ENCODE results near the gene BRF1. TPM values are rescaled to one million over a fixed set of nuclear protein-coding genes. Genes with fewer than 3 reads are reported as not detected.

BRF1 gene, protein sequence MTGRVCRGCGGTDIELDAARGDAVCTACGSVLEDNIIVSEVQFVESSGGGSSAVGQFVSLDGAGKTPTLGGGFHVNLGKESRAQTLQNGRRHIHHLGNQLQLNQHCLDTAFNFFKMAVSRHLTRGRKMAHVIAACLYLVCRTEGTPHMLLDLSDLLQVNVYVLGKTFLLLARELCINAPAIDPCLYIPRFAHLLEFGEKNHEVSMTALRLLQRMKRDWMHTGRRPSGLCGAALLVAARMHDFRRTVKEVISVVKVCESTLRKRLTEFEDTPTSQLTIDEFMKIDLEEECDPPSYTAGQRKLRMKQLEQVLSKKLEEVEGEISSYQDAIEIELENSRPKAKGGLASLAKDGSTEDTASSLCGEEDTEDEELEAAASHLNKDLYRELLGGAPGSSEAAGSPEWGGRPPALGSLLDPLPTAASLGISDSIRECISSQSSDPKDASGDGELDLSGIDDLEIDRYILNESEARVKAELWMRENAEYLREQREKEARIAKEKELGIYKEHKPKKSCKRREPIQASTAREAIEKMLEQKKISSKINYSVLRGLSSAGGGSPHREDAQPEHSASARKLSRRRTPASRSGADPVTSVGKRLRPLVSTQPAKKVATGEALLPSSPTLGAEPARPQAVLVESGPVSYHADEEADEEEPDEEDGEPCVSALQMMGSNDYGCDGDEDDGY
- 10 to 100 TPM; 22.8 to 46.5 (median 30.7) TPM for total RNA-seq

DNA sequence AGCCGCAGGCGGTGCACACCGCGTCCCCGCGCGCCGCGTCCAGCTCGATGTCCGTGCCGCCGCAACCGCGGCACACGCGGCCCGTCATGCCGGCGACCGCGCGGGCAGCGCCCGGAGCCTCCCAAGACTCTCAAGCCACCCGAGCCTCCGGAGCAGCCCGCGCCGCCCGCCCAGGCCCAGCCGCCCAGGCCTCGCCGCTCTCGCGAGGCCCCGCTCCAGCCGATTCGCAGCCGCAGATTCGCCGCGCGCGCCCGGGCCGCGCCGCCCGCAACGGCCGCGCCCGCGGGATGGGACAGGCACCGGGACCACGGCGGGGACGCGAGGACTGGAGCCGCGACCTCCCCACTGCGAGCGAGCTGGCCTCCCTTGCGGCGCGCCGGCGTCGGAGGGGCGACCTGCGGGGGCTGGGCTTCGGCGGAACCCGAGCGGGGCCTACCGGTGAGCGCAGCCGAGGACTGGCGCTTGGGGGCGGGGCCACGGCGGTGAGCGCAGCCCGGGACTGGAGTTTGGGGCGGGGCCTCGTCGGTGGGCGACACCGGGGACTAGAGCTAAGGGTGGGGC is at the start of gene BRF1:
BRF1 (minus strand) TSS at position 460 of the 561 bp plus-strand sequence; CDS start at position 88, 372 bp downstream.
- TF ChIP-seq, protein P1, sequence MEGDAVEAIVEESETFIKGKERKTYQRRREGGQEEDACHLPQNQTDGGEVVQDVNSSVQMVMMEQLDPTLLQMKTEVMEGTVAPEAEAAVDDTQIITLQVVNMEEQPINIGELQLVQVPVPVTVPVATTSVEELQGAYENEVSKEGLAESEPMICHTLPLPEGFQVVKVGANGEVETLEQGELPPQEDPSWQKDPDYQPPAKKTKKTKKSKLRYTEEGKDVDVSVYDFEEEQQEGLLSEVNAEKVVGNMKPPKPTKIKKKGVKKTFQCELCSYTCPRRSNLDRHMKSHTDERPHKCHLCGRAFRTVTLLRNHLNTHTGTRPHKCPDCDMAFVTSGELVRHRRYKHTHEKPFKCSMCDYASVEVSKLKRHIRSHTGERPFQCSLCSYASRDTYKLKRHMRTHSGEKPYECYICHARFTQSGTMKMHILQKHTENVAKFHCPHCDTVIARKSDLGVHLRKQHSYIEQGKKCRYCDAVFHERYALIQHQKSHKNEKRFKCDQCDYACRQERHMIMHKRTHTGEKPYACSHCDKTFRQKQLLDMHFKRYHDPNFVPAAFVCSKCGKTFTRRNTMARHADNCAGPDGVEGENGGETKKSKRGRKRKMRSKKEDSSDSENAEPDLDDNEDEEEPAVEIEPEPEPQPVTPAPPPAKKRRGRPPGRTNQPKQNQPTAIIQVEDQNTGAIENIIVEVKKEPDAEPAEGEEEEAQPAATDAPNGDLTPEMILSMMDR (IDR thresholded peaks at IDR 0.05): no peak
- DNase-seq (ENCODE audit: low spot score) (peak; percentile 73), ATAC-seq (ENCODE audit: low FRiP score) (peak; percentile 98)

DNA sequence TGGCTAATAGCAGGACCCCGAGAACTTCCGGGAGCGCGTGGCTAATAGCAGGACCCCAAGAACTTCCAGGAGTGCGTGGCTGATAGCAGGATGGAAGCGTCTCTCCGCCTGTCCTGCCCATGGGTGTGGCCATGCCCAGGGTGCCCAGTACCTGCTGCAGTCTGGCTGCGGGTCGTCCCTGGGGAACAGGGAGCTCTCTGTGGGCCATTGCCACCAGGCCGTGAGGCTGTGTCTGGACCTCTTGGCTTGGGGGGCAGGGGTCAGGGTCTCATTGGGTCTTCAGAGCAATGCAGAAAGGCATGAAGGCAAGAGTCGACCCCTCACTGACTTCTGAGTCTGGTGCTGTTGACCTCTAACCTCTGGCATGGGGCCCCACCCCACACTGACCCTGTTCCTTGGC is 49.2 kb upstream of the BRF1 start:
- TF ChIP-seq, protein P1 (IDR thresholded peaks at IDR 0.05): no peak
- ATAC-seq (ENCODE audit: low FRiP score) (no peak), DNase-seq (ENCODE audit: low spot score) (no peak)

DNA sequence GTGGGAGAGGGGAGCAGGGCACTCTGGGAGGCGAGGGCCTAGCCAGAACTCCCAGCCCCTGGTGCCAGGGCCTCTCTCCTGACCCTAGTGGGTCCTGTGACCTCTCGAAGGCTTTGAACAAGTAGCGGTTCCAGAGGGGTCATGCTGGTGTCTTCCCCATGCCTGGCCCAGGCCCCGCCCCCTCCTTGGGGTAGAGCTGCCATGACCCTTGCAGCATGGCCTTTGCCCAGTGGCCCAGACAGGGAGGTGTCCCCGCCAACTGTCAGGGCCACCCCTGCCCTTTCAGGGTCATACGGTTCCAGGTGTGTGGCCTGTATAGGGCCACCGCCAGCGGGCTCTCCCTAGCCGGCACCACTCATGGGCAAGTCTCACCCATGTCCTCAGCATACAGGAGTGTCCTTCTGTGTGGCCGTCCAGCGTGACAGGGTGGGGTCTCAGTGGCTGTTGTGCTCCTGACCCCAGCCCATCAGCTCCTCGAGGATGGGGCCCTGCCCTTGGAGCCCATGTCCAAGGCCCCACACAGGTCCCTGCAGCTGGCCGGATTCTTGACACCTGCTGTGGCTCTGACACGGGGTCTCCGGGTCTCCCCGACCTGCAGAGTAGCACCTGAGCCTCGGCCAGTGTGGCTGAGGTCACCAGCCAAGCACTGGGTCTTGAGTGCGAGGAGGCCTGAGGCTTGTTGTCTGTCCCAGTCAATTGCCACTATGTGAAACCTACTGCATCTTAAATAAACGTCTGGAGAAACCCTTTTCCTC is 48.3 kb upstream of the BRF1 start:
- no peak for ATAC-seq (ENCODE audit: low FRiP score)

DNA sequence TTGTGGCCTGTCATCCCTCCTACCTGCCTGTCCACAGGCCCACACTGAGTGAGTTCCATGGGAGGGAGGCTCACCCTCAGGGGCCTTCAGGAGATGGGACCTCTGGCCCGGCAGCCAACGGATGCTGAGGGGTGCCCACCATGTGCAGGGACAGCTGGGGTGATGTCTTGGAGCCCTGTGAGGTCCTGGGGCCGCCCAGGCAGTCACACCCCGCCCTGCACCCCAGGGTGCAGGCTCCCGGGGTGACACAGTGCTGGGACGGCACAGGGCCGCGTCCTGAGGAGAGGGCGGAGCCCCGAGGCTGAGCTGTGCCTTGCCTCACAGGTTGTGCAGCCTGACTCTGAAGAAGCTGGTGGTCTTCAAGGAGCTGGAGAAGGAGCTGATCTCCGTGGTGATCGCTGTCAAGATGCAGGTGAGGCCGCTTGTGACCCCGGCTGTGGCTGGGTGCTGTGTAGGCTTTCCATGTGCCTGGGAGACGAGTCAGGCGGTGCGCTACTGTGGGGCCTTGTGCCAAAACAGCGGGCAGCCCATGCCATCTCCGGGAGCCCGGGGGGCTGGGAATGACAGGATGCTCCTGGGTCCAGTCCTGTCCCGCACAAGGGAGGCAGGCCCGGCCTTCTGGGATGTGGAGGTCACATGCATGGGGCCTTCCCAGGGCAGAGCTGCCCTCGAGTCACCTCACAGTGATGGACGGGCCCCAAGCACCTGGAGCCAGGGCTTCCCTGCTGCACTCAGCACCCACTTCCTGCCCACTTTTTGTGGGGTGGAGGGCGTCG is 47.6 kb upstream of the BRF1 start:
- TF ChIP-seq, protein P1 (IDR thresholded peaks at IDR 0.05): no peak
- no peak for DNase-seq (ENCODE audit: low spot score)
- ATAC-seq (ENCODE audit: low FRiP score): no peak

More for the DNA sequence above, 48.3 kb upstream of the BRF1 start:
- TF ChIP-seq, protein P1 (IDR thresholded peaks at IDR 0.05): no peak
- no peak for DNase-seq (ENCODE audit: low spot score)

DNA sequence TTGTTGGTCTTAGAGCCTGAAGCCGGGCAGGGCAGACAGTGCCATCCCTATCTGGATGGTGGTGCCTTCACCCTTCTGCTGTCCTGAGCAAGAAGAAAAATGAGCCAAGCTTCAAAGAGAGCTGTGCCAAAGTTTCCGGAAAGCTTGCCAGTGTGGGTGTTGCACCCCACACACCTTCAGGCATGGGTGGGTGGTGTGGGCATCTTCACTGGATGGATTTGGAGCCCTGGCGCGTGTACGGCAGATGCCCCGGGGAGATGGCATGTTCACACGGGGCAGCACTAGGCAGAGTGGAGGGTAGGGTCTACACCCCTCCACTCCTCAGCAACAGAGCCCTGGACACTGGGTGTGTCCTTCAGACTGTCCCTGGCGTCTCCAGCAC is 46.8 kb upstream of the BRF1 start:
- TF ChIP-seq, protein P1 (IDR thresholded peaks at IDR 0.05): no peak
- ATAC-seq (ENCODE audit: low FRiP score) (no peak), DNase-seq (ENCODE audit: low spot score) (no peak)
